Choroid plexus epithelial cell (primary cell): ENCODE data around the gene TLK1.

ENCODE experiments used
- DNase-seq: peaks from one replicate; pipeline ENCODE4 v3.0.0-alpha.2; 2010; ENCODE audit warnings: low read depth
- H3K4me3 ChIP-seq: 2 replicates; pipeline ENCODE4 v1.5.1; 2011; ENCODE audit warnings: low read depth, mild to moderate bottlenecking, control low read depth, low read length, moderate library complexity
- CTCF ChIP-seq: conservative IDR thresholded peaks from 2 replicates; pipeline ENCODE4 v1.5.1; 2011; ENCODE audit warnings: low read depth, mild to moderate bottlenecking, control low read depth, inconsistent platforms, low read length, moderate library complexity

The TLK1 gene

GRCh38 chr2:170969030-170969429 lies 191.7 kb downstream of the TLK1 start:
- DNase-seq: no peak
- no peak overlapping the region for H3K4me3 ChIP-seq
- TF ChIP-seq CTCF: no peak

GRCh38 chr2:170968205-170969003 lies 192.3 kb downstream of the TLK1 start:
- H3K4me3 ChIP-seq: no peak overlapping the region
- DNase-seq: no peak
- TF ChIP-seq CTCF: no peak

GRCh38 chr2:170967553-170967952 lies 193.1 kb downstream of the TLK1 start:
- no peak for DNase-seq
- H3K4me3 ChIP-seq: no peak overlapping the region
- TF ChIP-seq CTCF: no peak

- no peak overlapping the region for H3K4me3 ChIP-seq
- TF ChIP-seq CTCF: peak; percentile 28
- no peak for DNase-seq
These were observed 193.9 kb downstream of the TLK1 start for GRCh38 chr2:170966648-170967396.

- DNase-seq: peak; percentile 45
- TF ChIP-seq CTCF: no peak
- H3K4me3 ChIP-seq: no peak overlapping the region
These were observed 195.1 kb downstream of the TLK1 start for GRCh38 chr2:170965446-170966225.

- no peak overlapping the region for H3K4me3 ChIP-seq
- no peak for TF ChIP-seq CTCF
- no peak for DNase-seq
These were observed 197.3 kb downstream of the TLK1 start for GRCh38 chr2:170963386-170963785.
